ENCODE measurements around the gene LMAN2.
A peak's percentile ranks its signal among the peaks of the same experiment; 100 is the strongest.

The LMAN2 gene, protein sequence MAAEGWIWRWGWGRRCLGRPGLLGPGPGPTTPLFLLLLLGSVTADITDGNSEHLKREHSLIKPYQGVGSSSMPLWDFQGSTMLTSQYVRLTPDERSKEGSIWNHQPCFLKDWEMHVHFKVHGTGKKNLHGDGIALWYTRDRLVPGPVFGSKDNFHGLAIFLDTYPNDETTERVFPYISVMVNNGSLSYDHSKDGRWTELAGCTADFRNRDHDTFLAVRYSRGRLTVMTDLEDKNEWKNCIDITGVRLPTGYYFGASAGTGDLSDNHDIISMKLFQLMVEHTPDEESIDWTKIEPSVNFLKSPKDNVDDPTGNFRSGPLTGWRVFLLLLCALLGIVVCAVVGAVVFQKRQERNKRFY

DNA sequence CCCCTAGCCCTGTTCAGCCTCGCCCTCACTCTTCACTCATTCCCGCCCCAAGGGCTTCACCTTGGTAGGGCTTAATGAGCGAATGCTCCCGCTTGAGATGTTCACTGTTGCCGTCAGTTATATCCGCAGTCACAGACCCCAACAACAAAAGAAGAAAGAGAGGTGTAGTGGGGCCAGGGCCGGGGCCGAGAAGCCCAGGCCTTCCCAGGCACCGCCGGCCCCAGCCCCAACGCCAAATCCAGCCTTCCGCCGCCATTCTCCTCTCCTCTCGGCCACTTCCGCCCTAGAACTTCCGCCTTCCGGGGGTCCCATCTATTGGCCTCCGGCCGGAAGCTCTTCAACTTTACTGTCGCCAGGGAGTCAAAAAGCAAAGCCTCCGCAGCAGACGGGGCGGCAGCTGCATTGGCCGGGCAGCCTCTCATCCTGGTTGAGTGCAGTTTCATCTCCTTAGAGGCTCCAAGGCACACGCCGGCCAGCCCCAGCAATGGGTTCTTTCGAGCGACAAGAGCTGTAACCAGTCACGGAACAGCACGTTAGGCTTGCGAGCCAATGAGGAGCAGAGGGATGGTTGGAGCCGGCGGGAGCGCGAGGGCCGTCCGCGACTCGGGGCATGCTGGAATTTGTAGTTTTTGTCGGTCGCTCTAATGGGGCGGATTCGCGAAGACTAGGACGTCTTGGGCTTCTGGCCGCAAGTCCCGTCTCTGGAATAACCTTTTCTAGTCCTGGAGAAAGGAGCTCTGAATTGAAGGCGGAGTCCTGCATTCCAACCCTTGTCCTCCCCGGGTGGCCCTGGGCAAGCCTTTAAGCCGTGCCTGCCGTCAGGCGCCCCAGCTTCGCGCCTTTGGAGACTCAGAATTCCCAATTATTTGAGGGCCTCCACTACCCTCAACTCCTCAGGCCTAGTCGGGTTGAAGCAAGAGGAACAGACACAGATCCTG, at the start of gene LMAN2:
Gene LMAN2 (minus strand): TSS at position 277 of the 938 bp plus-strand sequence. CDS start 21 bp downstream, at position 256.
- peak; percentile 85 to 99 (median 90) for DNase-seq

DNA sequence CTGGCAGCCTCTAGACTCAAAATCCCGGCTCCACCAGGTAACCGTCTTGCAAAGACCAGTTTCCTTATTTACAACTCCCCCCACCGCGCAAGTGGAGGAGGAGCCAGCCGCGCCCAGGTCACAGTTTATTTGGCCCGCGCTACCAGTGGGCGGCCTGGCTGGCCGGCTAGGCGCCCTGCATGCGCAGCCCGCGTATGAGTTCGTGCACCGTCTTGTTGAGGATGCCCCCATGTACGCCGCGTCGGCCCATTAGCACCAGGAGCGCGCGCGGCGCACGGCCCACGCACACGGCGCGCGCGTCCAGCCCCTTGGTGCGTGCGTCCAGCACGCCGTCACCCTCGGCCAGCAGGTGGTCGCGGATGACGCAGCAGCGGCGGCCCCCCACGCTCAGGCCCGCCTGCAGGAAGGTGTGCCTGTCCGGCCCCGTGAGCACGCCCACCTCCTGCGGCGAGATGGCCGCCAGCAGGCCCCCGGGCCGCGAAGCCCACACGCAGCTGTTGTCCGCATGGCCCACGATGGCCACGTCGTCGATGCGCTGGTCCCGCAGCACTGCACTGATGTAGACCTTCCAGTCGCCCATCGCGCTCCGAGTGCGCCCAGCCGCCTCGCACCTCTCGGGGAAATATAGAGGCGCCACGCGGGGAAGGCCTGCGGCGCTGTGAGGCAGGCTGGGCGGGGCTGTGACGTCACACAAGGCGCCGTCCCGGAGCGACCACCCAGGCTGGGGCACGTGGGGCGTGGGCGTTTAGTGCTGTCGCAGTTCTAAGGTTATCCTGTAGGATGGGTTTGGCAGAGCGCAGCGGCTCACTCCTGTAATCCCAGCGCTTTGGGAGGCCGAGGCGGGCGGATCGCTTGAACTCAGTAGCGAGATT, 48.8 kb upstream of the LMAN2 start, which contains the start of gene PFN3:
Gene PFN3 (minus strand): TSS at position 665 of the 872 bp plus-strand sequence. CDS start 85 bp downstream, at position 580.
- no peak for DNase-seq

DNA sequence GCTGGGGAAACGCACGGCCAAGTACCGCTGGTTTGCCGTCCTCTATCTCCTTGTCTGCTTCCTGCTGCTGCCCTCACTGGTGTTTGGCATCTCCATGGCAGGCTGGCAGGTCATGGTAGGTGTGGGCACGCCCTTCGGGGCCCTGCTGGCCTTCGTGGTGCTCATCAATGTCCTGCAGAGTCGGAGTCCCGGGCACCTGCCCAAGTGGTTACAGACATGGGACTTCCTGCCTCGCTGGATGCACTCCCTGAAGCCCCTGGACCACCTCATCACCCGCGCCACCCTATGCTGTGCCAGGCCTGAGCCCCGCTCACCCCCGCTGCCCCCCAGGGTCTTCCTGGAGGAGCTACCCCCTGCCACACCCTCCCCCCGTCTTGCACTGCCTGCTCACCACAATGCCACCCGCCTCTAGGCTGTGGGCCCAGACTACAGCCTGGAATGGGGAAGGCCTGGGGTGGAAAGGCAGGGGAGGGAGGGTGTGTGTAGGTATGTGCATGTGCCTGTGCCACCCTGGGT, 46.5 kb upstream of the LMAN2 start:
- DNase-seq: no peak

DNA sequence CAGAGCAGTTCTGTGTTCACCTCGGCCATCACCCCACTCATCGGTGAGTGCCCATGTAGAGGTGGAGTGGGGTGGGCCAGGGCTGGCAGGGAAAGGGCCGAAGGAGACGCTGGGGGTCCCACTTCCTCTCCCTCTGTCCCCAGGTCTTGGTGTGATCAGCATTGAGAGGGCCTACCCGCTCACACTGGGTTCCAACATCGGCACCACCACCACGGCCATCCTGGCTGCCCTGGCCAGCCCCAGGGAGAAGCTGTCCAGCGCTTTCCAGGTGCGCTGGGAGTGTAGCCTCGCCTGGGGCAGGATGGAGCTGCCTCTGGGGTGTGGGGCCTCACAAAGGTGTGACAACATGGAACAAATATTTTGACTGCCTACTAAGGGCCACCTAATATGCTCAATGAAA, 45.3 kb upstream of the LMAN2 start:
- no peak for DNase-seq

DNA sequence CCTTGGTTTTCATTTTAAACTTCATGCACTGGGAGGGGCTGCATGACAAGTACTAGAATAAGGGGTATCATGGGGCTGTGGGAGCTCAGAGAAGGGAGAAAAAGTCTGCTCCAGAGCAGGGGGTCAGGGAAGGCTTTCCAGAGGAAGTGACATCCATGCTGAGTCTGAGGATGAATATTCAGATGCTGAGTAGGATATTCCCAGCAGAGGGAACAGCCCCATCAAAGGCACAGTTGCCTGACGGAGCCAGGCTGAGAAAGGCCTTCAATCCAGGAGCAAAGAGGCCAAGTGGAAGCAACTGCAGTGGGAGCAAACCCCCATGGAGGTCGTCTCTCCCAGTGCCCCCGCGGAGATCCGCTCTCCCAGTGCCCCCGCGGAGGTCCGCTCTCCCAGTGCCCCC, 44.6 kb upstream of the LMAN2 start:
- no peak for DNase-seq

DNA sequence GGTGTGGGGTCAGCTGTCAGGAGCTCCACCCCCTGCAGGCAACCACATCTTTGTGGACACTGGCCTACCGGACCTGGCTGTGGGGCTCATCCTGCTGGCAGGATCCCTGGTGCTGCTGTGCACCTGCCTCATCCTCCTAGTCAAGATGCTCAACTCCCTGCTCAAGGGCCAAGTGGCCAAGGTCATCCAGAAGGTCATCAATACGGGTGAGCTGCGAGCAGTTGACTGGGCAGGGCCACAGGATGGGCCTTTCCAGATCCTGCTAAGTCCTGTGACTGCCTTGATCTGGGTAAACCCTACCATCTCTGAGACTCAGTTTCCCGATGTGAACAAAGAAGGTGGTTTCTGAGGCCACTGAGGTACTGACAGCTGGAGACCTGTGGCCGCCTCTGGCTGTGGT, 42.5 kb upstream of the LMAN2 start:
- DNase-seq: no peak

DNA sequence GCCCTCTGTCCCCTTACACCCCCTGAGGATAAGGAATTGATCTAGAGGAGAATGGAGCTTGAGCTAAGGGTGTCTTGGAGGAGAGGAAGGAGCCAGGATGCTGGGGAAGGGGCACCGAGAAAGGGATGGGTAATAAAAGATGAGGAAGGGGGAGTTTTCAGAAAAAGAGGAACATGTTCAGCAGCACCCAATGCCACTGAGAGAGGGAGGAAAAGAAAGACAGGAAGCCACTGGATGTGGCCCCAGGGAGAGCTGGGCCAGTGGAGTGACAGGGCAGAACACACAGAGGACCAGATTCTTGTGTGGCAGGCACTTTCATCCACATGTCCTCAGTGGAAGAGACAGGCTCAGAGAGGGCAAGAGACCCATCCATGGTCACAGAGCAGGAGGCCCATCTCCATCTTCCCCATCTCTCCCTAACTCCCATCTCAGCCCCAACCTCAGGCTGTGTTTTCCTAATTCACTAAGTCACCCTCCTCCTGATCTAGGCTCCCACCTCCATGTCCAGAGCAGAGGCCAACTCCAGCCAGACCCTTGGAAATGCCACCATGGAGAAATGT, 41.8 kb upstream of the LMAN2 start:
- no peak for DNase-seq

DNA sequence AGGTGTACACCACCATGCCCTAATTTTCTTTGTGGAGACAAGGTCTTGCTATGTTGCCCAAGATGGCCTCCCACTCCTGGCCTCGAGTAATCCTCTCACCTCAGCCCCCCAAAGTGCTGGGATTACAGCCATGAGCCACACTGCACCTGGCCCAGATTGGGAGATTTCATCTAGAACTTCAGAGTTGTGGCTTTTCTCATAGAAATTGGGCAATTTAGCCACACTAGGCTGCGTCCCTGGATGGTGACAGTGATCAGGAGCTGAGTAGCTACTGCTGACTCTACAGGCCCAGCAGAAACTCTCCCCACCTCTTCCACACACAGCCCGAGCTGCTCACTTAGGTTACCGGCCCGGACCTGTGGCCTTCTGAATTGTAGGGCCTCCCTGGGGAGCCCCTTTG, 41.3 kb upstream of the LMAN2 start:
- no peak for DNase-seq

DNA sequence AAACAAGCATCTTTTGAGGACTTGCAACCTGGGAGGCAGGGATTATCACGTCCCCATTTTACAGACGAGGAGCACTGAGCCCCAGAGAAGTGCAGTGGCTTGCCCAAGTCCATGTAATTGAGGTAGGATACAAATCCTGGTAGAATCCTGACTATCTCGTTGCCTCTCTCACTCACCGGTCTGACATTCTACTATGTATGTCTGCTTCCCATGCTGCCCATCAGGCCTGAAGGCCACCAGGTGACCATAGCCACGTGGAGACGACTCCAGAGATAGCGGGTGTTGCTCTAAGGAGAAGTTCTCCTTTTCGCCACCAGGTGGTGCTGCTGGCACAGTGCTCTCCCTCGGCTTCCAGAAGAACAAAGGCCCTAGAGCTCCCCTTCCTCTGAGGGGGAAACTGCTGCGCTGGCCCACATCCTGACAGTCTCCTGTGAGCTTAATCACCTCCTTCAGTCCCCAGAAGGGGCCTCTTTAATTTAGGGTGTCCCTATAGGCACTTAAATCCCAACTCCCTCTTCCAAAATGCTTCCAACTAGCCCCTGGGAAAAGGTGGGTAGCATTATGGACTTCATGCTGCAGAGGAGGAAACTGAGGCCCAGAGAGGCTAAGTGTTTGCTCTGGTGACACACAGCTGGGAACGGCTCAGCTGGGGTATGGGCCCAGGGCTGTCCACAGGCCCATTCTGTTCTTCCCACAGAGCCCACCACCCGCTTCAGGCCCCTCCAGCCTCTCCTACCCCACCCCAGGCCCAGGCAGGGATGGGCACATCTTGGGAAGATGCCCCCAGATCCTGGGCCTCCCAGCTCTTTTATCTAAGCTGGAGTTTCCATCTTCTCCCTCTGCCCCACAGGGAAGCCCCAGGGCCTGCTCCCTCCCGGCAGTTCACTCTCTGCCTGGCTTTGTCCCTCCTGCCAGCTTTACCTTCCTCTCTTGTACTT, 39.2 kb upstream of the LMAN2 start:
- DNase-seq: peak; percentile 76 to 91 (median 82)

DNA sequence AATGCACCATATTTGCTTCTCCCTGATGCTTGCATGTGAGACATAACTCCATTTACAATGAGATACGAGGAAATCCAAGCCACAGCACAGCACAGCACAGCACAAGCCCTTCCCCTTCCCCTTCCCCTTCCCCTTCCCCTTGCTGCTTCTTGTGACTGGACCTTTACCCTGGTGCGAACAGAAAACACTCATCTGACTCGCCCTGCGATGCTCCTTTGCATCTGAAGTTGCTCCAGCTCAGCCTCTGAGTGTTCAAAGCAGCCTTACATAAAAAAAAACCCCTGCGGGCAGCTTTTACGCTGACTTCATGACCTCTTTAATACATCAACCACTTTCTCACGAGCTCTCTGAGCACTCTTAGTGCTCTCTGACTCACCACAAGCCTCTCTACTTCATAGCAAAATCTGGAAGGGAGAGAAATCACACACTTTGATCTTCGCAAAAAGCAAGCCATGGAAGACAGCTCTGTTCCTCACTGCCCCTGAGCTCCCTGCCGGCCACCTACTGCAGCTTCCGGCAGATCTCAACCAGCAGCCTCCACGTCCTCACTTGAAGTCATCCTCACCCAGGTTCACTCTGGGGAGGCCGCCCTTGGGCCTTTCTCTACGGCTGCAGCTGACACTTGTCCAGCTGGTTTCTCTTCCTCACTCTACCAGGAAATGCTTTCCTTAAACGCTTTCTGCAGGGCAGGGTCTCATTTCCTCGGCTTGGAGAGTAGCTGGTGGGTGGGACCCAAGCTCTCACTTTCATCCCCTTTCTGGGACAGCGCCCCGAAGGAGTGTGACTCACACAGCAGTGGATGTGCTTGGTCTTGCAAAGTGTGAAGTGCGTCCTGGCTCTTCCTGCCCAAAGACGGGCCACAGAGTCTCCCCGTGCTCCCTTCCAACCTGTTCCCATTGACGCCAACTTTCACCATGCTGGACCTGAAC, 38.0 kb upstream of the LMAN2 start:
- peak in 4 of 6 experiments; percentile 20 to 33 (median 23) for DNase-seq

DNA sequence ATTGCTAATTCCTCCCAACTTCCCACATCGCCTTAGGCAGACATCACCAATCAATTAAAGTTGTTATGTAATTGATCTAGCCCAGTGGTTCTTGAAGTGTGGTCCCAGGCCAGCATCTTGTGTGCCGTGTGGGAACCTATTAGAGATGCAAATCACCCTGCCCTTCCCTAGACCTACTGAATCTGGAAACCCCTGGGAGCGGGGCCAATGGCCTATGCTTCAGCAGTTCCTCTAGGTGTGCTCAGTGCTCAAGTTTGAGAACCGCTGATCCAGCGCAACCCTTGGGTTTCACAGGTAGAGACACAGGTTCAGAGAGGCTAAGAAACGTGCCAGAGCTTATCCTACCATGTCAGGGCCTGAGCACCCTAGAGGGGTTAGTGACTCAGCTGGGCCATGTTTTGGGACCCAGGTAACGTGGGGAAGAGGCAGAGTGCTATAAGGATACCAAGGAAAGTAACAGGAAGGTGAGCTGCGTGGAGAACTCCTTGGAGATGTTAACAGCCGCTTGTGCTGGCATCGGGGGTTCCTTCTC, 37.1 kb upstream of the LMAN2 start:
- no peak for DNase-seq

DNA sequence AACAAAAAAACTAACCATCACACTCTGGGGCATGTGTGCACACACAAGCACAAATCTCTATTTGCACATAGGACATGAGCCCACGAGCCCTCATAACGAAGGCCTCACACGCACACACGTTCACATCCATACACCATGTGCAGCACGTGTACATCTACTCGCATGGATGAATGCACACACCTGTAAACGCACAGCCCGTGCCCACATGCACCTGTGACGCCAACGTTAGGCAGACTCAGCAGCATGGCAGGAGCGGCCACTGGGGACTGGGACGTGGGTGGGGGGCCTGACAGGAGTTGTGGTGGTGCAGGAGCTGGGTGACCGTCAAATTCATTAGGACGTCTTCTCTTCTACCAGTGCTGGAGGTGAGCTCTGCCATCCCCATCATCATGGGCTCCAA, 35.9 kb upstream of the LMAN2 start:
- DNase-seq: no peak

DNA sequence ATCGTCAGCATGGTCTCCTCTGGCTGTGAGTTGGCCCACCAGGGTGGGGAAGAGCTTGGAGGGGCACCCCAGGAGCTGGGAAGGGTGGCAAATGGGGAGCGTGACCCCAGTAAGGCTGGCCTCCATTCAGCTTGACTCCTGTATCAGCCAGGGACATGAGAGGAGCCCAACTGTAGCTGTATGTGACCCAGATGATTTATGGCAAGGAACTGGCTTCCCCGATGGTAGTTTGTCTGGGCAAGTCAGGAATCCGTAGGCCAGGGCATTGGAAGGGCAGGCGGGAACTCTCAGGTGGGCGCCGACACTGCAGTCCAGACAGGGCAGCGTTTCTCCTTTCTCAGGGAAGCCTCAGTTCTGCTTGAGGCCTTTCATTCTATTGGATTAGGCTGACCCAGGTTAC, 35.1 kb upstream of the LMAN2 start:
- no peak for DNase-seq

DNA sequence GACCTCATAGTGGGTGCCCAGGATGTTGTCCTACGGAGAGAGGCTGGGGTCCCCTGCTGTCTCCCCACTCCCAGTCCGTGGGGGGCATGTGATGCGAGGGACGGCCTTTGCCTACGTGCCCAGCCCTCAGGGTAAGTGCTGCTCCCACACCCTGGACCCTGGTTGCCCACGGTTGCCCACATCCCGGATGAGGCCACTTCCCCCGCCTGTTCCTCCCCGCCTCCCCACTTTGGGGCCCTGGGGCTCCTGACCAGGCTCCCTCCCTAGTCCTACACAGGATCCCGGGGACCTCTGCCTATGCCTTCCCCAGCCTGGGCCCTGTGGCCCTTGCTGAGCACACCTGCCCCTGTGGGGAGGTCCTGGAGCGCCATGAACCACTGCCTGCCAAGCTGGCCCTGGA, 34.3 kb upstream of the LMAN2 start:
- DNase-seq: no peak

DNA sequence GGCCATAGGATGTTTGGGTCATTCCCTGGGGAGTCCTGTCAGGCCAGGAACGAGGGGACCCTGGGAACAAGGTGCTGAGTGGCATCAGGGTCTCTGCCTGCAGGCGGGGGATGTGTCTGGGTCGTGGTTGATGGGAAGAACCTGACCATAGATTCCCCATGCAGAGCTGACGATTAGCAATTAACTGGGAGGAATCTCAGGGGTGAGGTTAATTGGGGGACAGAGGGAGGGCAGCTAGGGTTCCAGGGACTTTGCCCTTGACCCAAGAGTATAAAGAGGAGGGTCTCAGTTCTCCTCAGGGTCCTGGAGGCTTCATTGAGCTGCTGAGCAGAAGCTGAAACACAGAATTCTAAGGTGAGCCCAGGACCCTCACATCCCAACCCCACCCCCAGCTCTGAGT, 32.7 kb upstream of the LMAN2 start, which contains the start of gene SLC34A1:
Gene SLC34A1 (plus strand): TSS at position 301 of the 400 bp plus-strand sequence. CDS start 1,308 bp downstream, outside the sequence.
- no peak for DNase-seq

DNA sequence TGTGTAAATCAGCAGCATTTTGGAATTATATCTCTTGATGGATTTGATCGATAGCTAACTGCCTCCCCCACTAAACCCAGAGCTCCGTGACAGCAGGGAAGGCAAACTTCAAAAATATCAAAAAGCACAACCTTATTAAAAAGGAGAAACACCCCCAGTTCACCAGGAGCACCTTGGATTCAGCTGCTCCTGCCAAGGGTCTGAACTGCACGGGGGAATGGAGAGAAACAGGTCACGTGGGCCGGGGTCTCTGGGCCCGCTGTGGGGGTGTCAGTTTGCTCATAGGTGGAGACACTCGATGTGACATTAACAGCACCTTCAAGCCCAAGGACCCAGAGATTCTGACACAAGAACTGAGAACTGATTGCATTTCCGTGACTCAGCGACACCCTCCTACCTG, 31.7 kb upstream of the LMAN2 start:
- no peak for DNase-seq

DNA sequence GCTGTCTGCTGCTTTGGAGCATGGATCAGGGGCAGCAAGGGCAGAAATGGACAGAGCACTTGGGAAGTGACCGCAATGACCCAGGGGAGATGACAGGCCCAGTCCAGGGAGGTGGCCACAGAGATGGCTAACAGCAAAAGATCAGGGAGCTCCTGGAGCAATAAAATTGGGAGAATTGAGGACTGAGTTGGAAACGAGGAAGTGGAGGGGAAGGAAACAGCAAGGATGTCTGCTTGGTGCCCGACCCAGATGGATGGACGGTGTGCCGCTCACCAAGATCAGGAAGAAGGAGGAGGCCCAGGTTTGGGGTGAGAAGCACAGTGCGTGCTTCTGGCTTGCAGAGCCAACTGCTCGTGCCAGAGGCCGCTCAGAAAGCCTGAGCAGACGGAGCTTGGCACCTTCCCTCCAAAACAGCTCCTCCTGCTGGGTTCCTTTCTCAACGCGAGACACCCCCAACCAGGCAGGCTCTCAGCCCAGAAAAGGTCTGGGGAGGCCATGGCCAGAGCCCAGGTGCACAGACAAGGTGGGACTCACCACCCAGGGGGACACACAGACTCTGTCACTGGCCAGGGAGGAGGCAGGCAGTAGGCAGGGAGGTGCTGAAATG, 31.1 kb upstream of the LMAN2 start:
- DNase-seq: peak; percentile 18 to 66 (median 33)

DNA sequence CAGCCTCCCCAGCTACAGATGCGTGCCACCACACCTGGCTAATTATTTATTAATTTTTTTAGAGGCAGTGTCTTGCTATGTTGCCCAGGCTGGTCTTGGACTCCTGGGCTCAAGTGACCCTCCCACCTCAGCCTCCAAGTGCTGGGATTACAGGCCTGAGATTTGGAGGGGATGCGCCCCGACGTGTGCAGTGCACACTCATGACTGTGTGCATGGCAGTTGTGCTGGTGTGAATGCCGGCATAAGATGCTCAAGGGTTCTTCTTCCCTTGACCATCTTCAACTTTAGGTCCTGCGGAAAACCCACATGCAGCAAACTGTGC, 29.3 kb upstream of the LMAN2 start:
- no peak for DNase-seq

All from stimulated activated naive CD4-positive, alpha-beta T cell (primary cell).